Gastrocnemius medialis (tissue), 4 donors: ENCODE results near the gene BOLA1.

Source experiments
- POLR2A ChIP-seq, 2 donors: fragments of 450-650 bp; IDR thresholded peaks; one replicate each; pipeline ENCODE4 v1.6.1; 2017; ENCODE audit warnings: antibody characterized with exemption in 2 of 2, mild to moderate bottlenecking in 2 of 2, moderate library complexity in 2 of 2
- TF ChIP-seq, protein P1 (sequence below), 5 experiments: fragments of 450-650 bp in 3 of 5; fragments of 200-600 bp in 2 of 5; sonication (generic) in 2 of 5; IDR thresholded peaks in 4 of 5; conservative IDR thresholded peaks in 1 of 5; 1 replicate in 4 of 5; 2 replicates in 1 of 5; pipeline ENCODE4 v1.5.1; 2016 to 2019; ENCODE audit warnings: antibody characterized with exemption in 5 of 5, mild to moderate bottlenecking in 3 of 5, moderate library complexity in 3 of 5

- no peak for TF ChIP-seq POLR2A (IDR thresholded peaks at IDR 0.05)
- TF ChIP-seq, protein P1, sequence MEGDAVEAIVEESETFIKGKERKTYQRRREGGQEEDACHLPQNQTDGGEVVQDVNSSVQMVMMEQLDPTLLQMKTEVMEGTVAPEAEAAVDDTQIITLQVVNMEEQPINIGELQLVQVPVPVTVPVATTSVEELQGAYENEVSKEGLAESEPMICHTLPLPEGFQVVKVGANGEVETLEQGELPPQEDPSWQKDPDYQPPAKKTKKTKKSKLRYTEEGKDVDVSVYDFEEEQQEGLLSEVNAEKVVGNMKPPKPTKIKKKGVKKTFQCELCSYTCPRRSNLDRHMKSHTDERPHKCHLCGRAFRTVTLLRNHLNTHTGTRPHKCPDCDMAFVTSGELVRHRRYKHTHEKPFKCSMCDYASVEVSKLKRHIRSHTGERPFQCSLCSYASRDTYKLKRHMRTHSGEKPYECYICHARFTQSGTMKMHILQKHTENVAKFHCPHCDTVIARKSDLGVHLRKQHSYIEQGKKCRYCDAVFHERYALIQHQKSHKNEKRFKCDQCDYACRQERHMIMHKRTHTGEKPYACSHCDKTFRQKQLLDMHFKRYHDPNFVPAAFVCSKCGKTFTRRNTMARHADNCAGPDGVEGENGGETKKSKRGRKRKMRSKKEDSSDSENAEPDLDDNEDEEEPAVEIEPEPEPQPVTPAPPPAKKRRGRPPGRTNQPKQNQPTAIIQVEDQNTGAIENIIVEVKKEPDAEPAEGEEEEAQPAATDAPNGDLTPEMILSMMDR (IDR thresholded peaks at IDR 0.05 in 4 of 5, conservative IDR thresholded peaks at IDR 0.05 in 1 of 5), result no peak
Measured at GRCh38 chr1:149927056-149927562, 27.7 kb downstream of the BOLA1 start.
